GM12878 (cell line): ENCODE results near the gene NLRP2B. TPM values are rescaled to one million over a fixed set of nuclear protein-coding genes. Genes with fewer than 3 reads are reported as not detected.

Source experiments
- ATAC-seq: fragments of 200-7000 bp; cut with Tn5 transposase; 3 replicates; pipeline ENCODE4 v1.9.1; 2020; ENCODE audit warnings: mild to moderate bottlenecking, moderate library complexity
- Bru-seq: library from RNA; stranded (reverse); fragments of 400-500 nt; gene quantifications from one replicate; lab custom pipeline; 2021; lab: Mats Ljungman, UMichigan
- BruChase-seq, 2 experiments: library from RNA; stranded (reverse); fragments of 400-500 nt; gene quantifications; one replicate each; lab custom pipeline; 2021; lab: Mats Ljungman, UMichigan
- BruUV-seq: library from RNA; stranded (reverse); fragments of 400-500 nt; replicated peaks from 2 replicates; lab custom pipeline; 2021; lab: Mats Ljungman, UMichigan
- CTCF ChIA-PET: fragments of 300-600 bp; sonication (Branson Sonifier 250); formaldehyde crosslinking; extraction: SDS; loops from one replicate; lab custom pipeline; 2021; ENCODE audit warnings: inconsistent platforms; lab: Yijun Ruan, JAX
- POLR2A ChIA-PET: fragments of 350-600 bp; formaldehyde crosslinking; extraction: SDS; loops from one replicate; lab custom pipeline; 2021; ENCODE audit warnings: inconsistent platforms; lab: Charles Lee
- RAD21 ChIA-PET: fragments of 300-600 bp; sonication (Branson Sonifier 250); formaldehyde crosslinking; loops from one replicate; lab custom pipeline; 2023; ENCODE audit warnings: antibody characterized with exemption; ENCODE audit not compliant: unreplicated experiment; lab: Charles Lee
- SMC1A ChIA-PET: fragments of 300-600 bp; sonication (Branson Sonifier 250); formaldehyde crosslinking; loops from one replicate; lab custom pipeline; 2023; ENCODE audit not compliant: unreplicated experiment, uncharacterized antibody; lab: Charles Lee
- DNase-seq: peaks from one replicate; pipeline ENCODE4 v3.0.0-alpha.2; 2011; ENCODE audit warnings: low read depth, low spot score
- FAIRE-seq: peaks from 3 replicates; lab custom pipeline; 2011; peaks lifted over from hg19 to GRCh38; lab: Jason Lieb, UNC
- H2AFZ ChIP-seq: 2 replicates; pipeline ENCODE4 v1.6.0; 2011; ENCODE audit warnings: low read depth, low read length, control low read depth; ENCODE audit not compliant: control insufficient read depth
- H3K27ac ChIP-seq: 2 replicates; pipeline ENCODE4 v1.5.1; 2011; ENCODE audit warnings: control low read depth; ENCODE audit not compliant: control insufficient read depth, insufficient read depth
- H3K27me3 ChIP-seq, 2 experiments: replicated peaks in 1 of 2; 2 replicates each; pipeline versions ENCODE4 v1.6.0 to v1.6.1; 2011; ENCODE audit warnings: low read length in 1 of 2; ENCODE audit not compliant: control insufficient read depth in 2 of 2, insufficient read depth in 2 of 2
- H3K36me3 ChIP-seq, 2 experiments: 2 replicates each; pipeline ENCODE4 v1.5.1; 2011; ENCODE audit warnings: low read length in 1 of 2; ENCODE audit not compliant: control insufficient read depth in 2 of 2, insufficient read depth in 2 of 2
- H3K4me1 ChIP-seq: 2 replicates; pipeline ENCODE4 v1.6.1; 2011; ENCODE audit warnings: mild to moderate bottlenecking, low read length, moderate library complexity, mixed read lengths; ENCODE audit not compliant: control insufficient read depth, insufficient read depth
- H3K4me2 ChIP-seq: 2 replicates; pipeline ENCODE4 v1.6.0; 2011; ENCODE audit warnings: control low read depth; ENCODE audit not compliant: control insufficient read depth, insufficient read depth
- H3K4me3 ChIP-seq: fragments of 200-600 bp; sonication (generic); 2 replicates; pipeline ENCODE4 v1.5.1; 2016
- H3K79me2 ChIP-seq: 2 replicates; pipeline ENCODE4 v1.6.0; 2011; ENCODE audit warnings: low read length; ENCODE audit not compliant: control insufficient read depth, insufficient read depth
- H3K9ac ChIP-seq: 2 replicates; pipeline ENCODE4 v1.8.0; 2011; ENCODE audit warnings: low read length, control low read depth, mixed read lengths; ENCODE audit not compliant: control insufficient read depth, insufficient read depth
- H3K9me3 ChIP-seq: replicated peaks from 3 replicates; pipeline ENCODE4 v1.5.1; 2011; ENCODE audit warnings: mild to moderate bottlenecking, low read length; ENCODE audit not compliant: control insufficient read depth, insufficient read depth
- H4K20me1 ChIP-seq: 2 replicates; pipeline ENCODE4 v1.6.0; 2011; ENCODE audit not compliant: control insufficient read depth, insufficient read depth
- IRF4 ChIP-seq: IDR thresholded peaks from 2 replicates; pipeline ENCODE4 v1.6.1; 2011; ENCODE audit warnings: low read depth, low read length
- KAT2A ChIP-seq: conservative IDR thresholded peaks from 2 replicates; pipeline ENCODE4 v1.6.1; 2011; ENCODE audit warnings: low read depth, low read length; ENCODE audit not compliant: control insufficient read depth
- MEF2A ChIP-seq: IDR thresholded peaks from 2 replicates; pipeline ENCODE4 v1.6.1; 2011; ENCODE audit warnings: low read depth, mild to moderate bottlenecking, low read length, moderate library complexity; ENCODE audit not compliant: insufficient read depth
- NFYA ChIP-seq: IDR thresholded peaks from 2 replicates; pipeline ENCODE4 v1.6.1; 2011; ENCODE audit warnings: low read depth, mild to moderate bottlenecking, low read length, improper control_type of control experiment, borderline replicate concordance
- NR2C2 ChIP-seq: IDR thresholded peaks from 2 replicates; pipeline ENCODE4 v1.6.1; 2011; ENCODE audit warnings: borderline replicate concordance, low read depth; ENCODE audit not compliant: control insufficient read depth, insufficient read length
- RAD21 ChIP-seq: IDR thresholded peaks from 2 replicates; pipeline ENCODE4 v1.6.1; 2011; ENCODE audit warnings: mild to moderate bottlenecking, low read depth, low read length, moderate library complexity; ENCODE audit not compliant: insufficient read depth
- RFX5 ChIP-seq: IDR thresholded peaks from 2 replicates; pipeline ENCODE4 v1.6.1; 2011; ENCODE audit warnings: low read depth, low read length, improper control_type of control experiment
- SIN3A ChIP-seq: IDR thresholded peaks from 2 replicates; pipeline ENCODE4 v1.6.1; 2012; ENCODE audit warnings: low read depth, low read length, improper control_type of control experiment
- SREBF1 ChIP-seq: IDR thresholded peaks from 2 replicates; pipeline ENCODE4 v1.6.1; 2012; ENCODE audit warnings: mild to moderate bottlenecking, low read length
- SREBF2 ChIP-seq: IDR thresholded peaks from 2 replicates; pipeline ENCODE4 v1.6.1; 2012; ENCODE audit warnings: mild to moderate bottlenecking, low read length
- ZNF217 ChIP-seq: fragments of 450-650 bp; IDR thresholded peaks from 2 replicates; pipeline ENCODE4 v1.6.1; 2017; ENCODE audit warnings: antibody characterized with exemption, mild to moderate bottlenecking
- ZNF274 ChIP-seq: IDR thresholded peaks from one replicate; pipeline ENCODE4 v1.8.0; 2011; ENCODE audit not compliant: insufficient read length, insufficient read depth
- WGBS: methylation state at CpG from one replicate; pipeline ENCODE4 v1.1.6; 2016; ENCODE audit warnings: low lambda C conversion rate; ENCODE audit not compliant: insufficient replicate concordance, insufficient coverage; ENCODE audit errors: missing lambda C conversion rate; 5-methylcytosine and 5-hydroxymethylcytosine counted together
- in situ Hi-C: fragments of 300-500 bp; cut with MboI; formaldehyde crosslinking; loops from 9 replicates; pipeline ENCODE4 v1.14.3; 2018; ENCODE audit warnings: mixed read lengths
- intact Hi-C: fragments of 100-400 bp; cut with micrococcal nuclease; formaldehyde crosslinking; loops from one replicate; pipeline ENCODE4 v1.14.2; 2022; ENCODE audit not compliant: unreplicated experiment
- long read RNA-seq, 2 experiments: library from polyadenylated mRNA; unstranded; transcript quantifications; one replicate each; pipeline ENCODE4 v2.0.0, GENCODE V29; 2019 to 2020
- polyA minus RNA-seq, 3 experiments: library from RNA; depleted of rRNA, polyadenylated mRNA; stranded (reverse); fragments of >200 nt; gene quantifications; 2 replicates each; pipeline ENCODE4 v1.2.3, GENCODE V29; 2011
- polyA plus RNA-seq, 11 experiments: library from polyadenylated mRNA; depleted of rRNA in 4 of 11; unstranded in 6 of 11; stranded (reverse) in 5 of 11; fragments of >200 nt; fragmentation: Nextera tagmentation in 4 of 11; fragmentation: Illumina TruSeq in 1 of 11; extraction: Ambion mirVana in 4 of 11; extraction: Trizol in 1 of 11; gene quantifications; 1 replicate in 1 of 11; 2 replicates in 10 of 11; pipeline versions ENCODE4 v1.2.1 to v1.2.3, GENCODE V29; 2011 to 2016; ENCODE audit warnings: inconsistent platforms in 2 of 11, missing spikeins in 2 of 11, low read depth in 1 of 11
- total RNA-seq, 4 experiments: library from RNA; depleted of rRNA in 3 of 4; stranded (reverse); fragments of >200 nt in 3 of 4; fragmentation: Illumina TruSeq in 1 of 4; extraction: Trizol in 1 of 4; gene quantifications; 2 replicates each; pipeline versions ENCODE4 v1.2.1 to v1.2.3, GENCODE V29; 2013 to 2021
- TF ChIP-seq, protein P1 (sequence below): fragments of 450-650 bp; IDR thresholded peaks from 2 replicates; pipeline ENCODE4 v1.6.1; 2017; ENCODE audit warnings: borderline replicate concordance
- TF ChIP-seq, protein P2 (sequence below): IDR thresholded peaks from 2 replicates; pipeline ENCODE4 v1.6.1; 2012; ENCODE audit warnings: low read depth, low read length, improper control_type of control experiment
- TF ChIP-seq, protein P3 (sequence below): fragments of 450-650 bp; IDR thresholded peaks from 2 replicates; pipeline ENCODE4 v1.6.1; 2017; ENCODE audit warnings: low read depth, mild to moderate bottlenecking, moderate library complexity
- TF ChIP-seq, protein P4 (sequence below): IDR thresholded peaks from 2 replicates; pipeline ENCODE4 v1.6.1; 2011; ENCODE audit warnings: low read depth, mild to moderate bottlenecking, low read length, moderate library complexity, borderline replicate concordance; ENCODE audit errors: extremely low read depth

NLRP2B gene
- total RNA-seq (2013; cell fraction: nucleolus; rRNA removed): not detected in 2 replicates
- total RNA-seq (2014; rRNA removed): not detected in 2 replicates
- total RNA-seq (2014; rRNA removed; fragmentation: Illumina TruSeq; extraction: Trizol): not detected in 2 replicates
- not detected in 2 replicates for total RNA-seq (2021)
- polyA plus RNA-seq (2011; ENCODE audit: low read depth): not detected
- polyA plus RNA-seq (2011; rRNA removed): not detected in 2 replicates
- not detected in 2 replicates for polyA plus RNA-seq (2011; cell fraction: cytosol; rRNA removed)
- polyA plus RNA-seq (2011; cell fraction: nucleus; rRNA removed): not detected in 2 replicates
- polyA plus RNA-seq (2012): not detected in 2 replicates
- not detected in 2 replicates for polyA plus RNA-seq (2014; fragmentation: Illumina TruSeq; extraction: Trizol)
- polyA plus RNA-seq (2014; fragmentation: Nextera tagmentation; extraction: Ambion mirVana): not detected
- polyA plus RNA-seq (2014; rRNA removed): not detected in 2 replicates
- polyA plus RNA-seq (2016; fragmentation: Nextera tagmentation; extraction: Ambion mirVana): not detected
- not detected in 2 replicates for polyA minus RNA-seq (2011; rRNA and poly(A)+ RNA removed)
- polyA minus RNA-seq (2011; cell fraction: cytosol; rRNA and poly(A)+ RNA removed): not detected in 2 replicates
- not detected in 2 replicates for polyA minus RNA-seq (2011; cell fraction: nucleus; rRNA and poly(A)+ RNA removed)
- not detected for Bru-seq, nascent RNA
- not detected for BruChase-seq, experiment 1, labeled RNA remaining after a 6-hour chase
- BruChase-seq, experiment 2, labeled RNA remaining after a 2-hour chase: not detected
- long read RNA-seq, experiment 1: 0 reads
- long read RNA-seq, experiment 2: 0 reads

DNA sequence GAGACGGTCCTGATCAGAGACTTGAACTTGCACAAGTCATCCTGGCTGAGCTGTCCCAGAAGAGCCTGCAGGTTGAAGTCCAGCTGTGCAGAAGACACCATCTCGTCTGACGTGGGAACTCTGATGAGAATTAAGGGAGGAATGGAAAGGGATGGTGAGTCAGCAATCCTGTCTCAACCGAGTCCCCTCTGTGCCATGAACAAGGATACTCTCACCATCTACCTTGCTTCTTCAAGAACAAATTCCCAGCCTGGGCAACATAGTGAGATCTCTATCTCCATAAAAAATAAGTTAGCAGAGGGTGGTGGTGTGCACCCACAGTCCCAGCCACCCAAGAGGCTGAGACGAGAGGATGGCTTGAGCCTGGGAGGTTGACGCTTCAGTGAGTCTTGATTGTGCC, at the start of gene NLRP2B:
Gene NLRP2B, minus strand, starts transcription at position 101 of the 400 bp plus-strand sequence.
- no TSS peak for BruUV-seq
- TF ChIP-seq MEF2A: no peak
- TF ChIP-seq, protein P1, sequence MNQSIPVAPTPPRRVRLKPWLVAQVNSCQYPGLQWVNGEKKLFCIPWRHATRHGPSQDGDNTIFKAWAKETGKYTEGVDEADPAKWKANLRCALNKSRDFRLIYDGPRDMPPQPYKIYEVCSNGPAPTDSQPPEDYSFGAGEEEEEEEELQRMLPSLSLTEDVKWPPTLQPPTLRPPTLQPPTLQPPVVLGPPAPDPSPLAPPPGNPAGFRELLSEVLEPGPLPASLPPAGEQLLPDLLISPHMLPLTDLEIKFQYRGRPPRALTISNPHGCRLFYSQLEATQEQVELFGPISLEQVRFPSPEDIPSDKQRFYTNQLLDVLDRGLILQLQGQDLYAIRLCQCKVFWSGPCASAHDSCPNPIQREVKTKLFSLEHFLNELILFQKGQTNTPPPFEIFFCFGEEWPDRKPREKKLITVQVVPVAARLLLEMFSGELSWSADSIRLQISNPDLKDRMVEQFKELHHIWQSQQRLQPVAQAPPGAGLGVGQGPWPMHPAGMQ: no peak
- TF ChIP-seq ZNF217: no peak
- TF ChIP-seq SREBF2: no peak
- TF ChIP-seq NFYA: no peak
- no peak for TF ChIP-seq ZNF274
- TF ChIP-seq, protein P2, sequence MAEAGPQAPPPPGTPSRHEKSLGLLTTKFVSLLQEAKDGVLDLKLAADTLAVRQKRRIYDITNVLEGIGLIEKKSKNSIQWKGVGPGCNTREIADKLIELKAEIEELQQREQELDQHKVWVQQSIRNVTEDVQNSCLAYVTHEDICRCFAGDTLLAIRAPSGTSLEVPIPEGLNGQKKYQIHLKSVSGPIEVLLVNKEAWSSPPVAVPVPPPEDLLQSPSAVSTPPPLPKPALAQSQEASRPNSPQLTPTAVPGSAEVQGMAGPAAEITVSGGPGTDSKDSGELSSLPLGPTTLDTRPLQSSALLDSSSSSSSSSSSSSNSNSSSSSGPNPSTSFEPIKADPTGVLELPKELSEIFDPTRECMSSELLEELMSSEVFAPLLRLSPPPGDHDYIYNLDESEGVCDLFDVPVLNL: no peak
- no peak for TF ChIP-seq RAD21
- TF ChIP-seq SREBF1: no peak
- TF ChIP-seq, protein P3, sequence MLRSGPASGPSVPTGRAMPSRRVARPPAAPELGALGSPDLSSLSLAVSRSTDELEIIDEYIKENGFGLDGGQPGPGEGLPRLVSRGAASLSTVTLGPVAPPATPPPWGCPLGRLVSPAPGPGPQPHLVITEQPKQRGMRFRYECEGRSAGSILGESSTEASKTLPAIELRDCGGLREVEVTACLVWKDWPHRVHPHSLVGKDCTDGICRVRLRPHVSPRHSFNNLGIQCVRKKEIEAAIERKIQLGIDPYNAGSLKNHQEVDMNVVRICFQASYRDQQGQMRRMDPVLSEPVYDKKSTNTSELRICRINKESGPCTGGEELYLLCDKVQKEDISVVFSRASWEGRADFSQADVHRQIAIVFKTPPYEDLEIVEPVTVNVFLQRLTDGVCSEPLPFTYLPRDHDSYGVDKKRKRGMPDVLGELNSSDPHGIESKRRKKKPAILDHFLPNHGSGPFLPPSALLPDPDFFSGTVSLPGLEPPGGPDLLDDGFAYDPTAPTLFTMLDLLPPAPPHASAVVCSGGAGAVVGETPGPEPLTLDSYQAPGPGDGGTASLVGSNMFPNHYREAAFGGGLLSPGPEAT: no peak
- no peak for TF ChIP-seq RFX5
- TF ChIP-seq, protein P4, sequence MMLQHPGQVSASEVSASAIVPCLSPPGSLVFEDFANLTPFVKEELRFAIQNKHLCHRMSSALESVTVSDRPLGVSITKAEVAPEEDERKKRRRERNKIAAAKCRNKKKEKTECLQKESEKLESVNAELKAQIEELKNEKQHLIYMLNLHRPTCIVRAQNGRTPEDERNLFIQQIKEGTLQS: no peak
- no peak for TF ChIP-seq NR2C2
- TF ChIP-seq SIN3A: no peak
- no peak for TF ChIP-seq IRF4
- no peak for TF ChIP-seq KAT2A

More for the DNA sequence above, at the start of gene NLRP2B:
- ChIA-PET CTCF (no interaction called here), POLR2A (no interaction called here), RAD21 (no interaction called here), SMC1A (no interaction called here)
- no peaks in the 10 kb centered on the region for H3K4me1 ChIP-seq
- ATAC-seq: no peak
- H3K4me2 ChIP-seq: no peak within 1 kb of the TSS
- H3K79me2 ChIP-seq: no peaks in the 10 kb centered on the region
- H2AFZ ChIP-seq: no peak within 1 kb of the TSS
- FAIRE-seq: no peak
- no peak within 1 kb of the TSS for H3K9ac ChIP-seq
- H3K27me3 ChIP-seq: no peaks in the 10 kb centered on the region
- no peaks in the 10 kb centered on the region; the same call in 2 of the 3 replicates for H3K9me3 ChIP-seq
- H3K36me3 ChIP-seq: no peaks in the 10 kb centered on the region
- no peak for DNase-seq
- no peak within 1 kb of the TSS for H3K4me3 ChIP-seq
- no peaks in the 10 kb centered on the region for H4K20me1 ChIP-seq
- in situ Hi-C loops (no loop called here), intact Hi-C loops (no loop called here)
- no peak within 1 kb of the TSS for H3K27ac ChIP-seq
- 32% methylated on average over 6 of the region's 6 CpGs for WGBS
